Suprapubic skin (tissue), 3 donors: ENCODE results near the gene GABRP.

Experiments used
- CTCF ChIP-seq, 2 donors: fragments of 200-600 bp in 1 of 2; fragments of 450-650 bp in 1 of 2; sonication (generic) in 1 of 2; IDR thresholded peaks; one replicate each; pipeline ENCODE4 v1.5.1; 2016 to 2019; ENCODE audit warnings: antibody characterized with exemption in 2 of 2, mild to moderate bottlenecking in 1 of 2, moderate library complexity in 1 of 2
- EP300 ChIP-seq: sonication (generic); formaldehyde crosslinking; IDR thresholded peaks from one replicate; pipeline ENCODE4 v1.6.1; 2017; ENCODE audit warnings: antibody characterized with exemption

GRCh38 chr5:170747851-170748250 is 35.7 kb upstream of the GABRP start:
- TF ChIP-seq EP300 (no peak), CTCF (IDR thresholded peaks at IDR 0.05) (peak in 1 of 2 donors; percentile 7)
